ENCODE measurements around the gene ZNF414.
"Not testable (repeated sequence)": the region's sequence is repeated elsewhere in the genome, so short reads cannot be mapped to it uniquely, and the experiment has no call there.

The ZNF414 gene

DNA sequence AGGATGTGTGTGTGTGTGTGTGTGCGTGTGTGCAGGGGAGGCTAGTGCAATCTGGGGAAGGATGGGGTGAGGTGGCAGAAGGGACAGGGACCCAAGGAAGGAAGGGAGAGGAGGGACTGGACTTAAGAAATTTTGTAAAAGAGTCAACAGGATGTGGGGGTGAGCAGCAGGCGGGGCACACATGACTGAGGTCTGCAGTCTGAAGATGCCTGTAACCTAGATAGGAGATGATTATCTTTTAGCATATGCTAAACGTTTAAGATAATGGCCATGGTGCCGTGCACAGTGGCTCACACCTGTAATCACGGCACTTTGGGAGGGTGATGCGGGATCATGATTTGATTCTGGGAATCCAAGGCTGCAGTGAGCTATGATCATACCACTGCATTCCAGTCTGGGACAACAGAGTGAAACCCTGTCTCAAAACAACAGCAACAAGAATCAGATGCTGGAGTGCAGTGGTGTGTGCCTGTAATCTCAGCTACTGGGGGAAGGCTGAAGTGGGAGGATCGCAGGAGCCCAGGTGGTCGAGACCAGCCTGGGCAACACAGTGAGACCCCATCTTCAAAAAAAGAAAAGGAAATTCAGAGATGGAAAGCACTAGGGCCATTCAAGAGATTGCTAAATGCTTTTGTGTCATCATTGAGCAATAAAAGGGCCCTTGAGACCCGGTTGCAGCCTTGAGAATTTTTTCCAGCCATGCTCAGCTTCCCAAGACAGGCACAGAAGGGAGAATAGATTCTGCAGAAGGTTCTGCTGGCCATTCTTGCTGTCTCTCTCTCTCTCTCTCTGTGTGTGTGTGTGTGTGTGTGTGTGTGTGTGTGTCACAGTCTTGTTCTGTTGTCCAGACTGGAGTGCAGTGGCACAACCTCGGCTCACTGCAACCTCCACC, 3.8 kb upstream of the ZNF414 start:
- no peak for DNase-seq (ENCODE audit: low read depth in 2 of 2)

GRCh38 chr19:8515317-8515716, 1.4 kb upstream of the ZNF414 start:
- DNase-seq (ENCODE audit: low read depth in 2 of 2), result peak; percentile 38 to 50

- DNase-seq (ENCODE audit: low read depth in 2 of 2), result not testable (repeated sequence)
Observed at GRCh38 chr19:8514505-8515009, 590 bp upstream of the ZNF414 start.

DNA sequence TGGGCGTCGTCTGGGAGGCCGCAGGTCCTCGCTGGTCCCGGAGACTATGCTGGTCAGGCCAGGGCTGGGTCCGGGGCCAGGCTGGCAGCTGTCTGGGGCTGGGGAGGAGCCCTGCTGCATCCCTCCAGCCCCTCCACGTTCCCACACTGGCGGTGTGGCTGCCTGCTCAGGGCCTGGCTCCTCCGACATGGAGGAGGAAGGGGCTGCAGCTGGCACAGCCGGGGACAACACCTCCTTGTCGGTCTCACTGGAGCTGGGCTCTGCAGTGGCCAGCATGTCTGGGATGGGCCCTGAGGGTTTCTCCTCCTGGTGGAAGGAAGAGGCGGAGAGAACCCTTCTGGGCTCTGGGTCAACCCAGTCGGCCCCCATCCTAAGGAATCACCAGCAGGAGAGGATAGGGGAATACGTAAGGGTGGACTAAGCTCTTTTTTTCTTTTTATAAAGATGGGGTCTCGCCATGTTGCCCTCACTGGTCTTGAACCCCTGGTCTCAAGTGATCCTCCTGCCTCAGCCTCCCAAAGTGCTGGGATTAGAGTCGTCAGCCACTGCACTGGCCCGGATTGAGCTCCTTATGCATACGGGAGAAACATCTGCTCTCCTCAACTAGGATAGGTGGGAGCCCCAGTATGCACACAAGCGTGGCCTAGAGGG, 806 bp downstream of the ZNF414 start:
- no peak for DNase-seq (ENCODE audit: low read depth in 2 of 2)

DNA sequence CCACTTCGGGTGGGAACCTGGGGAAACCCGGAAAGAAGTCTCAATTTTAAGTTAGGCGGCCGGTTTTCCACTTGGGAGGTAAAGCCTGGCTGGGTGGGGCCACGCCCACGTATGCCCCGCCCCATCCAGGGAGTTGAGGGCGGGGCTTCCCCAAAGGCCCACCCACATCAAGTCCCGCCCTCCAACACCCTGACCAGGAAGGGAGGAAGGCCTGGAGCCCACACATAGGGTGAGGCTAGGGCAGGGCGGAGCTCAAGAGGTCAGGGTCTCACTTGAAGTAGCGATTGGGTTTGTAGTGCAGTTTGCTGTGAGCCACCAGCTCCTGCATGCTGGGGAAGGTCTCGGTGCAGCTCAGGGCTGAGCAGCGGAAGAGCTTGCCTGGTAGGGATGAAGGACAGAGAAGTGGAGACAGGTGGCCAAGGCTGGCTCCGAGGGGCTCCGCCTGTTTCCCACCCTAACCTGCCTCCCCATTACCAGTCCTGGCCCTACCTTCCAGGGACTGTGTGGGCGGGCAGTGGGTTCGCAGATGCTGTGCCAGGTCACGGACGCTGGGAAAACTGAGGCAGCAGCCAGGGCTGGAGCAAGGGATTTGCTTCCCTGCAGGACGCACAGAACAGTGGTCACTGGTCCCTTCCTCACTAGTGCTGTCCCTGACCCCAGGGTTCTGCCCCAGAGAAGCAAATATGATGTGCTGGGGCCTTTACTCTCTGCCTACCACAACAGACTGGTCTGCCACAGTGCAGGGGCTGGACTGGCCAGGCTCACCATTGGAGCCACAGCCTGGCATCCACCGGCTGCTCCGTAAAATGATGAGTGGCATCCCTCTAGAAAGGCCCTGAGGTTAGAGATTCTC, 1.6 kb downstream of the ZNF414 start:
- DNase-seq (ENCODE audit: low read depth in 2 of 2), result no peak

GRCh38 chr19:8511573-8512101, 2.3 kb downstream of the ZNF414 start:
- DNase-seq (ENCODE audit: low read depth in 2 of 2), result no peak

DNA sequence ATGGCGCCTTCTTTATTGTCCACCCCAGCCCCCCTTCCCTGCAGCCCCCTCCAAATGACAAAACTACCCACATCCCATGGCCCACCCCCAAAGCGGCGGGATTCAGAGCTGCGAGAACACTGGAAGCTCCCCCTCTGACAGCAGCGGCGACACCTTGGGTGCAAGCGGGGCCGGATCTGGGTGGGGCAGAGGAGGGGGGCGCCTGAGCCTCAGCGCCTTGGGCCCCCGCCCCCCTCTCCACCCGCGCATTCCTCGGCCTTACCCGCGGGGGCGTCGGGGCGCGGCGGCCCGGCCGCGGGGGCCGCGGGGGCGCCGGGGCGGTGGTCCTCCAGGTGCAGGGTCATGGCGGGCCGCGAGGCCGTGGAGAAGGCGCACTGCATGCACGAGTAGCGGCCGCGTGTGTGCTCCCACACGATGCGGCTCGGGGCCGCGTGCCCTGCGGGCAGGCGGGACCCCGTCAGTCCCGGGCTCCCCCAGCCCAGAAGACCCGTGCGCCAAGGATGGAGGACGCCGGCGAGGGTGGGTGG, 3.3 kb downstream of the ZNF414 start:
- no peak for DNase-seq (ENCODE audit: low read depth in 2 of 2)

DNA sequence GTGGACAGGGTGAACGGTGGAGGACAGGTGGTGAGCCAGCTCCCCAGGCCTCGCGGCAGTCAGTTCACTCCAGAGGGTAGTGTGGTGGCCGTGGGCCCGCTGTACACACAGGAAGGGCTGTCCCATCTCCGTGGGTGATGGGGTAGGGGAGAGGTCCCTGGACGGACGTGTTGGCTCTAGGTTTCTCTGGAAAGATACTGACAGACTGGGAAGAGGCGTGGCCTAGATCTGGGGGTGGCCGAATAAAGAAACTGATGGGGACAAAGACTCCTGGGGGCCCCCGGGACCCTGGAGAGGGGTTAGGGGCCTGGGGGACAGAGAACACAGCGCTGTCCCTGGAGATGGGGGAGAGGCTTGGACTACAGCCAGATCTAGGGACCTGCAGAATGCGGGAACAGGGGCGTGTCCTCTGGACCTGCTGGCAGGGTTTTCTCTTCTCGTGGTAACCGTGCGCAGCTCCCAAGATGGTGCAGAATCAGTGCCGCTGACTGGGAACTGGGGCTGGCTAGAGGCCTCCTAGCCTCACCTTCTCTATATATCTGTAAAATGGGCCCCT, 7.5 kb downstream of the ZNF414 start:
- DNase-seq (ENCODE audit: low read depth in 2 of 2), result no peak

DNA sequence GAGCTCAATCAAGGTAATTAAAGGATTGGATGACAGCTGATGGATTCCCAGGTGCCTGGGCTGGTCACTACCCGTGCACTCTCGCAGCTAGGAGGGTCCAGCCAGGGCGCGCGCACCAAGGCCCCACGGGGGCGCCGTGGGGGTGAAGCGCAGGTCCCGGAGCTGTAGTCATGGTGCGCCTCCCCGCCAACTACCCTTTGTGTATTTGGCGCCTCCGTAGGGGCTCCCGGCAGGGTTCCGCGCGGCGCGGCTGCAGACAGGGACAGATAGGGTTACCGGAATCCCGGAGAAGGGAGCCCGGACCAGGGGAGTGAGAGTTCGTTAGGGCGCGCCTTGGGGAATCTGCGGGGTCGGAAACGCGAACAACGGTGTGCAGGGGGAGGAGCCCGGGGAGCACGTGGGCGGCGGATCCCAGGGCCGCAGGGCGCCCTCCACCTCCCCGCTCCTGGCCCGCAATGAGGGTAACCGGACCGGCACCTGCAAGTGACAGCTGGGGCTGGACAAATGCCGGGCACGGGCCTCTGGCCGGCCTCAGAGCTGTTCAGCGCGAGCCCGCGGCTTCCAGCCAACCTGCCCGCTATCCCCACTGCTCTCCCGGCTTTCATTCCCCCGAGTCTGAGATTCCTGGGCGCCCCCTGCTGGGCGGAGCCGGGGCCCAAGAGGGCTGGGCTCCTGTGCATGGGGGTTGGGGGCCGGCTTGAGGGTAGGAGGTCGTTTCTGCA, 8.1 kb downstream of the ZNF414 start:
- peak; percentile 68 to 69 for DNase-seq (ENCODE audit: low read depth in 2 of 2)

- no peak for DNase-seq (ENCODE audit: low read depth in 2 of 2)
Observed at GRCh38 chr19:8504919-8505318, 9.0 kb downstream of the ZNF414 start.

DNA sequence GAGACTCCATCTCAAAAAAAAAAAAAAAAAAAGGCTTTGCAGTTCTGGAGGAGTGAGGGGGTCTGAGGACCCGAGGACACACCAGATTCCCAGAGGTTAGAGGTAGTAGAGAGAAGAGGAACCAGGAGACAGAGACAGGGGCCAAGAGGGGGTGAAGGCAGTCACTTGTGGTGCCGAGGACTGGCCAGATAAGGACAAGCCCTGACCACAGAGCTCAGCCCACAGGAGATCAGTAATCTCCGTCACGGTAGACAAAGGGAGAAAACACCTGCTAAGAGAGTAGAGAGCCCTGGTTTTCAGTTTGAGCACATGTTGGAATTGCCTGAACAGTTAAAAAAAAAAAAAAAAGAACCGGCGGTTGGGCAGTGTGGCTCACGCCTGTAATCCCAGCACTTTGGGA, 9.8 kb downstream of the ZNF414 start:
- DNase-seq (ENCODE audit: low read depth in 2 of 2), result no peak

DNA sequence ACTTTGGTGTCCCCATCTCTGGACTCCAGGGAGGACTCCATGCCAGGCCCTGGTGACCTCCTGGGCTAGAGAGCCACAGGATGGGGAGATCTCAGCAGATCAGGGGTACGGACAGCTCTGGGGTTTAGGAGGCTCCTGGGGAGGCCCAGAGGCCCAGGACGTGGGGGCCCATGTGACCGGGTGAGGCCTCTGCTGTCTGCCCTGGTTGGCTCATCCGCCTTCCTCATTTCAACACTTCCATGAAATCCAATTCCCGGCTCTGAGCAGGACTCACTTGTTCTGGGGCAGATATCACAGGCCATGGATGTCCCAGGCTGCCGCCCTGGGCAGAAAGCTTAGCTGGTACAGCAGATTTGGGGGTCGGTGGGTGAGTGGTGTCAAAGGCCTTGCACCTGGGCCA, 10.5 kb downstream of the ZNF414 start:
- no peak for DNase-seq (ENCODE audit: low read depth in 2 of 2)

GRCh38 chr19:8501981-8502380, 12.0 kb downstream of the ZNF414 start:
- no peak for DNase-seq (ENCODE audit: low read depth in 2 of 2)

DNA sequence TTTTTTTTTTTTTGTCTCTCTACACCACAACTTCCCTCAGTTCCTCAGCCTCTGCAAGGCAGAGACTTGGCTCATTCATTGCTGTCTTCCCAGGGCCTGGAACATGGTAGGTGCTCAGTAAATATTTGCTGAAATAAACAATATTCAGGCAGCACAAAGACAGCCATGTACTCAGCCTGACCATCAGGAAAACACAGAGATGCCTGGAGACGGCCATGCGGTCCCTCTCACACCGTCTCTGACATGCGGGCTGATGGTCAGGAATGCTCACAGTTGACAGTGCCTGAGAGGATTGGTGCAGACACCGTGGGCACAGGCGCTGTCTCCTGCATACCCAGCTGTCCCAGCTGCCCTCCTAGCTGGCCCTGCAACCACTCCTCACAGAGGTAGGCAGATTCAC, 12.5 kb downstream of the ZNF414 start:
- no peak for DNase-seq (ENCODE audit: low read depth in 2 of 2)

- no peak for DNase-seq (ENCODE audit: low read depth in 2 of 2)
Observed at GRCh38 chr19:8500158-8500557, 13.8 kb downstream of the ZNF414 start.

GRCh38 chr19:8499048-8499833, 14.7 kb downstream of the ZNF414 start:
- no peak for DNase-seq (ENCODE audit: low read depth in 2 of 2)

DNA sequence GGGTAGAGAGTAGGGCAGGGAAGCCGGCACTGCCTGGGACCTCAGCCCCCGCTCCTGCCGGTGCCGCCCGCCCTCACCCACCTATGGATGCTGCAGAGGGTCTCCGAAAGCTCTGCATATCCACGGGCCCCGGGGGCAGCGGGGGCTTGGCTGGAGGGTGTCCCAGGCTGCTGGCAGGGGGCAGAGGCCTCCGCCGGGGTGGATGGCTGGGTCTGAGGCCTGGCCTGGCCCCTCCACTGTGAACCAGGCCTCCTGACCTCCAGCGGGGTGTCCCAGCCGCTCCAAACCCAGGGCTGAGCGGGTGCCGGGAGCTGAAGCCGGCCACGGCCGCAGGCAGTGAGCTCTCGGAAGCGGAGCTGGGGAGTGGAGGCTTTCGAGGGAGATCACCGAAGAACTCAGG, 15.7 kb downstream of the ZNF414 start:
- DNase-seq (ENCODE audit: low read depth in 2 of 2), result no peak

DNA sequence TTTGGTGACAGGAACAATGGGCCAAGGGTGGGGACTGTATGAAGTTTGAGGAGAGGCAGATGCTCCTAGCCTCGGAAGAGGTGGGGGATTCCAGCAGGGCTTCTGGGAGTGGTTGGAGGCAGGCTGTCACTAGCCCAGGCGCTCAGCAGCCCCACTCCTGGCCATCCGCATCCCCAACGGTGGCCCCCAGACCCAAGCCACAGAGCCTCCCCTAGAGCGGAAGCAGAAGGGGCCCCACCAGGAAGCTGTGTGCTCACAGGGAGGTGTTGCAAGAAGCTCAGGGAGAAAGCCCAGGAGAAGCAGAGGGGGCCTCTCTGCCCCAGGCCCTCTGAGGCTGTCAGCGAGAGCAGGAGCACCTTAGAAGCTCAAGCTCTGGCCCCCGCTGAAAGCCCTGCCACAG, 19.8 kb downstream of the ZNF414 start:
- DNase-seq (ENCODE audit: low read depth in 2 of 2), result no peak

DNA sequence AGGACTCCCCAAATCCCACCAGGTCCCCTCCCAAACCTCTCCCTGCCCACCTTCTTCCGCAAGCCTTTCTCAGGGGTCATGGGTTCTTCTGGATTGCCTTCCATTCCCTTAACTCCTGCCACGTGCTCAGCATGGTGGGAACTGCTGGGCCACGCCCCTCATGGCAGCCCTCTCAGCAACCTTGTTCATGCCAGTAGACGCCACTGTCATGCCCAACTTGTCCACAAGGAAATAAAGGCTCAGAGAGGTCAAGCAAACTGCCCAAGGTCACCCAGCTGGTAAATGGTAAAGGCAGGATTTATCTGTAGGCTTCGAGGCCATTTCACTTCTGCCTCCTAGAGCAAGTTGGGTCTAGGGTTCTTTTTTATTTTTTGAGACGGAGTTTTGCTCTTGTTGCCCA, 22.4 kb downstream of the ZNF414 start:
- no peak for DNase-seq (ENCODE audit: low read depth in 2 of 2)

DNA sequence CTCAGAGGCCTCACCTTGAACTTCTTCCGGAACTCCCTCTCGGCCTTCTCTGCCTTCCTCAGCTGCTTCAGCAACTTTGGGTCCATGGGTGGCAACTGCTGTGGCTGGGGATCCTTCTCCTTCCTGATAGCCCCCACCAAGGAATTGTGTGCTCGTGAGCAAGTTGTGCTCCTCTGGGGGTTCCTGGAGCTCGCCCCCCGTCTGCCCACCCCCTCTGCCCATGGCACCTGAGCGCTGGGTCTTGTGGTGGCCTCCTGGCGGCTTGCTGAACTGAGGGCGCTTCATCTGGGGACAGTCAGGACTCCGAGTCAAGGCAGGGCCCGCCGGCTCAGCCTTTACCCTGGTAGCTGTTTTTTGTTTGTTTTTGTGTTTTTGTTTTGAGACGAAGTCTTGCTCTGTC, 23.1 kb downstream of the ZNF414 start:
- no peak for DNase-seq (ENCODE audit: low read depth in 2 of 2)

Measured in stimulated activated CD4-positive, alpha-beta T cell treated with anti-CD3 and anti-CD28 coated beads, Interleukin-4, amount 100 ng/mL, for 48 hours (primary cell).